Mammary epithelial cell (primary cell): ENCODE data around the gene IL12B.

Experiments used
- EZH2 ChIP-seq: IDR thresholded peaks from 2 replicates; pipeline ENCODE4 v1.6.1; 2012; ENCODE audit warnings: low read length, inconsistent platforms, borderline replicate concordance
- TF ChIP-seq, protein P1 (sequence below), 2 donors: IDR thresholded peaks in 1 of 2; conservative IDR thresholded peaks in 1 of 2; 2 replicates each; pipeline ENCODE4 v1.5.1; 2011 to 2012; ENCODE audit warnings: inconsistent platforms in 2 of 2, low read length in 2 of 2, mild to moderate bottlenecking in 2 of 2, control low read depth in 1 of 2, low read depth in 1 of 2; ENCODE audit not compliant: insufficient read depth in 1 of 2; ENCODE audit errors: extremely low read depth in 1 of 2

DNA sequence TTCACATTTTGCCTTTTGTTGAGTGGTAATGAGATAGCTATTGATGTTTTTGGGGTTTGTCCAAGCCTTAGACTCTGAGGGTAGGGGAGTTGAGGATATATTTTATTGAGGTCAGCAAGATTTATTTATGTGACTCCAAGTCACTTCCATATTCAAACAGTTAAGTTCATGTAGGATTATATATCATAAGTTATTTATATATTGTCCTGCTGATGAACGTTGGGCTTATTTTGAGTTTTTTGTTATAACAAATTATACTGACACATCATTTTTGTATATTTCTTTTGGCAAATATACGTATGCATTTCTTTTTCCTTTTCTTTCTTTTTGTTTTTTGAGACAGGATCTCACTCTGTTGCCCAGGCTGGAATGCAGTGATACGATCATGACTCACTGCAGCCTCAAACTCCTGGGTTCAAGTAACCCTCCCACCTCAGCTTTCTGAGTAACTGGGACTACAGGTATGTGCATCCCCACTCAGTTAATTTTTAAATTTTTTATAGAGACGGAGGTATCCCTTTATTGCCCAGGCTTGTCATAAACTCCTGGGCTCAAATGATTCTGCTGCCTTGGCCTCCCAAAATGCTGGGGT, 23.5 kb upstream of the IL12B start:
- TF ChIP-seq, protein P1, sequence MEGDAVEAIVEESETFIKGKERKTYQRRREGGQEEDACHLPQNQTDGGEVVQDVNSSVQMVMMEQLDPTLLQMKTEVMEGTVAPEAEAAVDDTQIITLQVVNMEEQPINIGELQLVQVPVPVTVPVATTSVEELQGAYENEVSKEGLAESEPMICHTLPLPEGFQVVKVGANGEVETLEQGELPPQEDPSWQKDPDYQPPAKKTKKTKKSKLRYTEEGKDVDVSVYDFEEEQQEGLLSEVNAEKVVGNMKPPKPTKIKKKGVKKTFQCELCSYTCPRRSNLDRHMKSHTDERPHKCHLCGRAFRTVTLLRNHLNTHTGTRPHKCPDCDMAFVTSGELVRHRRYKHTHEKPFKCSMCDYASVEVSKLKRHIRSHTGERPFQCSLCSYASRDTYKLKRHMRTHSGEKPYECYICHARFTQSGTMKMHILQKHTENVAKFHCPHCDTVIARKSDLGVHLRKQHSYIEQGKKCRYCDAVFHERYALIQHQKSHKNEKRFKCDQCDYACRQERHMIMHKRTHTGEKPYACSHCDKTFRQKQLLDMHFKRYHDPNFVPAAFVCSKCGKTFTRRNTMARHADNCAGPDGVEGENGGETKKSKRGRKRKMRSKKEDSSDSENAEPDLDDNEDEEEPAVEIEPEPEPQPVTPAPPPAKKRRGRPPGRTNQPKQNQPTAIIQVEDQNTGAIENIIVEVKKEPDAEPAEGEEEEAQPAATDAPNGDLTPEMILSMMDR (conservative IDR thresholded peaks at IDR 0.05 in 1 of 2, IDR thresholded peaks at IDR 0.05 in 1 of 2; ENCODE audit: extremely low read depth in 1 of 2, insufficient read depth in 1 of 2, low read depth in 1 of 2, low read length in 2 of 2): no peak
- TF ChIP-seq EZH2: no peak
